Heart left ventricle (tissue), 13 donors: ENCODE measurements around the gene RAB44.

Experiments used
- POLR2A ChIP-seq, 2 donors: fragments of 450-650 bp; IDR thresholded peaks; one replicate each; pipeline ENCODE4 v1.6.1; 2017; ENCODE audit warnings: antibody characterized with exemption in 2 of 2, mild to moderate bottlenecking in 2 of 2, moderate library complexity in 2 of 2
- TF ChIP-seq, protein P1 (sequence below), 12 donors: fragments of 200-600 bp; sonication (generic) in 4 of 12; IDR thresholded peaks; one replicate each; pipeline versions ENCODE4 v1.5.0 to v1.8.0; 2018 to 2022; ENCODE audit warnings: antibody characterized with exemption in 12 of 12, mild to moderate bottlenecking in 5 of 12
- donor health status: ischemic (EF 13 %, LVEDD 7.1; RV severe dilation, severe dysfunction).
- donor health status: DM: no; HTN: yes; CAD: no.
- donor health status: DM: no; HTN: no; CAD: no.
- donor health status: ischemic (EF 25% LVEDD 6.9; RV normal size, moderate dysfunction).
- donor health status: ischemic (EF 25% LVEDD 5.7; RV mildly dilated, moderate dysfunction).
- donor health status: ischemic (EF 35%, LVEDD 5.7; RV mildly dilated, moderate dysfunction).
- donor health status: nonischemic (EF 11% LVEDD 7.7; RV severe dilation, severe dysfunction).
- donor health status: DM: yes; HTN: yes; CAD: no.
- donor health status: PGD.
- donor health status: ischemic (EF 29% LVEDD 5.4; RV normal size, mild dysfunction).
- donor health status: nonischemic (EF 23%, LVEDD 6.1; RV moderate dilation, normal function).

DNA sequence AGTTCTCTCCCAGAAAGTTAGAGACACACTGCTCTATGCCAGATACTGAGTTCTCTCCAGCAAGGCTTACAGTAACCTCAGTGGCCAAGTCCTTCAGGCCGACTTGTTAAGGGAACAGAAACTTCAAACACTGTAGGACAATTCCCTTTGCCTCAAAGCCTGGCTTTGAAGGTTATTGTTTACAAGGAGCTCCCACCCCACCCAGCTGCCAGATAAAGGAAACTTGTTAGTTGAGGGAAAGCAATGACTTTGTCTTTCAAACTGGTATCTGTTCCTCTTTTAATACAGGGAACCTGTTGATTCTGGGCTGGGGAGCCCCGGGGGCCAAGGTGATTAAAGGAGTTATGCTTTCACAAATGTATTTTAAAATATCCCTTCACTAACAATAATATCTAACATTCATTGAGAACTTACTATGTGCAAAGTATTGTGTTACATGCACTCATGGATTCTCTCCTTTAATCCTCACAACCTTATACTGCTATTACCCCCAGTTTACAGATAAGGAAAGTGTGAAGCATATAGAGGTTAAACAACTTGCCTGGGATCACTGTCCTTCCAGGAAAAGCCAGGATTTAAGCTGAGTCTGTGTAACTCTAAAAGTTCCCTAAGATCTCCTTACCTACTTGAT is 46.7 kb upstream of the RAB44 start:
- TF ChIP-seq POLR2A (IDR thresholded peaks at IDR 0.05), result no peak
- TF ChIP-seq, protein P1, sequence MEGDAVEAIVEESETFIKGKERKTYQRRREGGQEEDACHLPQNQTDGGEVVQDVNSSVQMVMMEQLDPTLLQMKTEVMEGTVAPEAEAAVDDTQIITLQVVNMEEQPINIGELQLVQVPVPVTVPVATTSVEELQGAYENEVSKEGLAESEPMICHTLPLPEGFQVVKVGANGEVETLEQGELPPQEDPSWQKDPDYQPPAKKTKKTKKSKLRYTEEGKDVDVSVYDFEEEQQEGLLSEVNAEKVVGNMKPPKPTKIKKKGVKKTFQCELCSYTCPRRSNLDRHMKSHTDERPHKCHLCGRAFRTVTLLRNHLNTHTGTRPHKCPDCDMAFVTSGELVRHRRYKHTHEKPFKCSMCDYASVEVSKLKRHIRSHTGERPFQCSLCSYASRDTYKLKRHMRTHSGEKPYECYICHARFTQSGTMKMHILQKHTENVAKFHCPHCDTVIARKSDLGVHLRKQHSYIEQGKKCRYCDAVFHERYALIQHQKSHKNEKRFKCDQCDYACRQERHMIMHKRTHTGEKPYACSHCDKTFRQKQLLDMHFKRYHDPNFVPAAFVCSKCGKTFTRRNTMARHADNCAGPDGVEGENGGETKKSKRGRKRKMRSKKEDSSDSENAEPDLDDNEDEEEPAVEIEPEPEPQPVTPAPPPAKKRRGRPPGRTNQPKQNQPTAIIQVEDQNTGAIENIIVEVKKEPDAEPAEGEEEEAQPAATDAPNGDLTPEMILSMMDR (IDR thresholded peaks at IDR 0.05), result no peak
